Calu3 (cell line): ENCODE results near the gene CLEC4E. TPM values are rescaled to one million over a fixed set of nuclear protein-coding genes. Genes with fewer than 3 reads are reported as not detected.

ENCODE experiments used
- BruUV-seq: library from RNA; stranded (reverse); fragments of 400-500 nt; replicated peaks from 2 replicates; lab custom pipeline; 2021; lab: Mats Ljungman, UMichigan
- CTCF ChIA-PET: fragments of 300-600 bp; sonication (Branson Sonifier 250); formaldehyde crosslinking; loops from one replicate; lab custom pipeline; 2022; ENCODE audit warnings: antibody characterized with exemption; lab: Charles Lee
- DNase-seq: peaks from one replicate; pipeline ENCODE4 v3.0.0; 2022
- H3K27ac Mint-ChIP-seq: one replicate; pipeline ENCODE4 v1.8.0; 2022; ENCODE audit warnings: mixed read lengths; ENCODE audit not compliant: unreplicated experiment
- H3K27me3 Mint-ChIP-seq: one replicate; pipeline ENCODE4 v1.8.0; 2022; ENCODE audit warnings: mixed read lengths; ENCODE audit not compliant: unreplicated experiment
- H3K36me3 Mint-ChIP-seq: one replicate; pipeline ENCODE4 v1.8.0; 2022; ENCODE audit warnings: mild to moderate bottlenecking, moderate library complexity, mixed read lengths; ENCODE audit not compliant: insufficient read depth, unreplicated experiment
- H3K4me1 Mint-ChIP-seq: one replicate; pipeline ENCODE4 v1.8.0; 2022; ENCODE audit warnings: mild to moderate bottlenecking, low read depth, mixed read lengths; ENCODE audit not compliant: unreplicated experiment
- H3K4me3 Mint-ChIP-seq: one replicate; pipeline ENCODE4 v1.8.0; 2022; ENCODE audit warnings: mild to moderate bottlenecking, low read depth, moderate library complexity, mixed read lengths; ENCODE audit not compliant: unreplicated experiment
- H3K9me3 Mint-ChIP-seq: one replicate; pipeline ENCODE4 v1.8.0; 2022; ENCODE audit warnings: low read depth, mixed read lengths; ENCODE audit not compliant: unreplicated experiment
- intact Hi-C: fragments of 100-400 bp; cut with micrococcal nuclease; formaldehyde crosslinking; loops from one replicate; pipeline ENCODE4 v1.10.0; 2022; ENCODE audit not compliant: unreplicated experiment
- total RNA-seq: library from RNA; stranded (reverse); gene quantifications from 2 replicates; pipeline ENCODE4 v1.2.3, GENCODE V29; 2022
- TF ChIP-seq, protein P1 (sequence below): fragments of 200-600 bp; IDR thresholded peaks from one replicate; pipeline ENCODE4 v1.8.0; 2022; ENCODE audit warnings: antibody characterized with exemption; ENCODE audit not compliant: unreplicated experiment

The CLEC4E gene
- total RNA-seq, 1 experiment from 2014 or later = not detected

DNA sequence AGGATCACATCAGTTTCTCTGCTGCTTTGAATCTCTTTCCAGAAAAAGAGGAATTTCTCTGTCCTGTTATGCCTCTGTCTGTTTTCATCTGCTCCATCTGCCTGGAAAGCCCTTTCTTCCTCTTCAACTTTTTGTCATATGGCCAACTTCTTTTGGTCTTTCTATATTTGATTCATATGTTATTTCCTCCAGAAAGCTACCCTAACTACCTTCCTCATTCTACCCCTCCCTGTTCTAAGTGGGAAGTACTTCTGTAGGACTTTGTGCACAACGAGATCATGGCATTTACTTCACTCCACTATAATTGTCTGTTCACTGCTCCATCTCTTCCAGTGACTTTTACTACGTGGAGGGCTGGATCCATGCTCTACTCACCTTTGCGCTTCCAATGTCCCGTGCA is 21.5 kb downstream of the CLEC4E start:
- DNase-seq = no peak
- Mint-ChIP-seq H3K27me3 (peaks cover 28% of the 10 kb centered on the region), H3K4me1 (no peaks in the 10 kb centered on the region), H3K36me3 (no peaks in the 10 kb centered on the region), H3K4me3 (no peak overlapping the region), H3K27ac (no peak overlapping the region), H3K9me3 (no peaks in the 10 kb centered on the region)
- intact Hi-C loops = no loop called here
- no TSS peak for BruUV-seq
- CTCF ChIA-PET = no interaction called here
- TF ChIP-seq, protein P1, sequence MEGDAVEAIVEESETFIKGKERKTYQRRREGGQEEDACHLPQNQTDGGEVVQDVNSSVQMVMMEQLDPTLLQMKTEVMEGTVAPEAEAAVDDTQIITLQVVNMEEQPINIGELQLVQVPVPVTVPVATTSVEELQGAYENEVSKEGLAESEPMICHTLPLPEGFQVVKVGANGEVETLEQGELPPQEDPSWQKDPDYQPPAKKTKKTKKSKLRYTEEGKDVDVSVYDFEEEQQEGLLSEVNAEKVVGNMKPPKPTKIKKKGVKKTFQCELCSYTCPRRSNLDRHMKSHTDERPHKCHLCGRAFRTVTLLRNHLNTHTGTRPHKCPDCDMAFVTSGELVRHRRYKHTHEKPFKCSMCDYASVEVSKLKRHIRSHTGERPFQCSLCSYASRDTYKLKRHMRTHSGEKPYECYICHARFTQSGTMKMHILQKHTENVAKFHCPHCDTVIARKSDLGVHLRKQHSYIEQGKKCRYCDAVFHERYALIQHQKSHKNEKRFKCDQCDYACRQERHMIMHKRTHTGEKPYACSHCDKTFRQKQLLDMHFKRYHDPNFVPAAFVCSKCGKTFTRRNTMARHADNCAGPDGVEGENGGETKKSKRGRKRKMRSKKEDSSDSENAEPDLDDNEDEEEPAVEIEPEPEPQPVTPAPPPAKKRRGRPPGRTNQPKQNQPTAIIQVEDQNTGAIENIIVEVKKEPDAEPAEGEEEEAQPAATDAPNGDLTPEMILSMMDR = no peak

DNA sequence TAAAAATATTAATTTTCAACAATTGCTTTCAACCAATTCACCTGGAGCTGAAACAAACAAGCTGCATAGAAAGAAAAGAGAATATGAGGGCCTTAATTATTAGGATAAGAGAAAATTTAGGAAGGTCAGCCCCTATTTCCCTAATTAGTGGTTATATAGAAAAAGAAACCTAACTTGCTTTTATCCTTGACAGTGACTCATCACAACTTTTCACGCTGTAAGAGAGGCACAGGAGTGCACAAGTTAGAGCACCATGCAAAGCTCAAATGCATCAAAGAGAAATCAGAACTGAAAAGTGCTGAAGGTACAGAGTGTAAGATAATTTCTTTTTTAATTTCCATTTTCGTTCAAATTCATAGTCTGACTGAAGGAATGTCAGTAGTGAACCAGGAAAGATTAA is 22.7 kb downstream of the CLEC4E start:
- H3K4me3 Mint-ChIP-seq = no peak overlapping the region
- no peak overlapping the region for H3K27ac Mint-ChIP-seq
- CTCF ChIA-PET = no interaction called here
- no peaks in the 10 kb centered on the region for H3K9me3 Mint-ChIP-seq
- no peak for DNase-seq
- no peaks in the 10 kb centered on the region for H3K4me1 Mint-ChIP-seq
- BruUV-seq = no TSS peak
- no peaks in the 10 kb centered on the region for H3K36me3 Mint-ChIP-seq
- intact Hi-C loops = no loop called here
- H3K27me3 Mint-ChIP-seq = peaks cover 28% of the 10 kb centered on the region
- TF ChIP-seq, protein P1 = no peak

DNA sequence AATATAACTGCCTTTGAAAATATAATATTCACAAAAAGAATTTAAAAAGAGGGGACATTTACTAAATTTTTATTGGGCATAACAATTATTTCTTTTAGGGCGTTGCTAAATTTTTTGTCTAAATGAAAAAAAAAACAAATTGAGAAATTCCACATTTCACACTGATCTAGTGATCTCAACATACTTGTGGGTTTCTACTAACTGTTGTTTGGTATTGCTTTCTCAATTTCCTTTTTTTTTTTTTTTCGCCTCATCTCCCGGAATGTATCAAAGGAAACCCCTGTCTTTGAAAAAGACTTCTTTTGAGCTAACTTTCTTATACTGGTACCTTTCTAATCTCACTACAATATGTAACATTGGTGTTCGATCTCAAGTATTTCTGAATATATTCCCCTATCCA is 27.4 kb downstream of the CLEC4E start, which contains the start of gene CLEC4D:
TSS of gene CLEC4D (plus strand) at position 248 of the 400 bp plus-strand sequence. CDS start 230 bp downstream, outside the sequence.
- Mint-ChIP-seq H3K9me3 (no peaks in the 10 kb centered on the region), H3K27ac (no peak within 1 kb of the TSS), H3K27me3 (peaks cover 42% of the 10 kb centered on the region), H3K36me3 (no peaks in the 10 kb centered on the region), H3K4me1 (no peaks in the 10 kb centered on the region), H3K4me3 (no peak within 1 kb of the TSS)
- TF ChIP-seq, protein P1 = no peak
- intact Hi-C loops = no loop called here
- no TSS peak for BruUV-seq
- CTCF ChIA-PET = no interaction called here
- DNase-seq = no peak

DNA sequence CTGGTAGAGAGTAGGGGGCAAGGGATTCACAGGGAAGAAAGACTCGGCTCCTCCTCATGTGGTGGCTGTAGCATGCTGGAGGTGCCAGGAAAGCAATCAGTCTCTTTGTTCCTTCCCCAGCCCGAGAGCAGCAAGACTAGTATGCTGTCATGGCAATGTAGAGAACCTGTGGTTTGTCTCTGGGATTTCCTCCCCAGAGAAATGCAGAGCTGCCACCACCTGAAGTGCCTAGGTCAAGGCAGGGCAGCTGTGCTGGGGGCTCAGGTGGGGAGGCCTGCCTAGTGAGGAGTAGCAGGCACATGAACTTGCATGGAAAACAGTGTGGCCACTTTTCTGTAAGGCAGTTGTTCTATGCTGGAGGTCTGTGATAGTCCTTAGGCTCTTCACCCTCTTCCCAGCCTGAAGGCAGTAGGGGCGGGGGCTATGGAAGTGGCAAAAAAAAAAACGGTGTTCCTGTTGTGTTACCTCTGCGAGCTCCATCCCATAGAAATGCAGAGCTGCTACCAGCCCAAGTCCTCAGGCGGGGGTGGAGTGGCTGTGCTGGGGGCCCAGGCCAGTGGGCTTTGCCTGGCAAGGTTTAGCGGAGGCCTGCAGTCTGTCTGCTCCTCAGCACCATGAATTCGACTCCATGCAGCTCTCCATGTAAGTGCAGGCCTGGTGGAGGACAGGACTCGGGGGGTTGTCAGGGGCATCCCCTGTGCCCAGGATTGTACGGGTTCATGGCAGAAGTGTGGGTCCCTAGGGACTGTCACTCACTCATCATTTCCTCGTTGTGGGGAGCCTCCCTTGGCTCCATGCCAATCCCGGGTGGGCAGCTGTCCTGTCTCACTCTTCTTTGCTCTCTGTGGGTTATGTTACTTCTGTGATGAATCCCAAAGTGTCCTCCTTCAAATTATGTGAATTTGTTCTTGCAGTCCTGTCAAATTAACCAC is 31.5 kb downstream of the CLEC4E start:
- Mint-ChIP-seq H3K36me3 (no peaks in the 10 kb centered on the region), H3K27me3 (peaks cover 64% of the 10 kb centered on the region), H3K4me3 (no peak overlapping the region), H3K27ac (no peak overlapping the region), H3K4me1 (no peaks in the 10 kb centered on the region), H3K9me3 (no peaks in the 10 kb centered on the region)
- CTCF ChIA-PET = no interaction called here
- TF ChIP-seq, protein P1 = no peak
- intact Hi-C loops = no loop called here
- no peak for DNase-seq
- BruUV-seq = no TSS peak
